ENCODE results near the gene NEURL1.

NEURL1 gene

GRCh38 chr10:103504181-103504783, 10.8 kb downstream of the NEURL1 start:
- Histone ChIP-seq H3K27ac (no peak overlapping the region), H3K9me3 (no peaks in the 10 kb centered on the region), H3K4me1 (no peaks in the 10 kb centered on the region), H3K36me3 (no peaks in the 10 kb centered on the region), H3K4me3 (no peak overlapping the region), H3K27me3 (peaks cover 0 to 59% of the 10 kb centered on the region in 2 donors)
- DNase-seq = no peak
- intact Hi-C loops (cut with DNase I; ENCODE audit: low total_unique reads) = no loop called here
- TF ChIP-seq CTCF (IDR thresholded peaks at IDR 0.05) = no peak

GRCh38 chr10:103506061-103506460, 12.6 kb downstream of the NEURL1 start:
- H3K9me3 ChIP-seq = no peaks in the 10 kb centered on the region
- H3K36me3 ChIP-seq = no peaks in the 10 kb centered on the region
- no peak for TF ChIP-seq CTCF (IDR thresholded peaks at IDR 0.05)
- peaks cover 0 to 46% of the 10 kb centered on the region in 2 donors for H3K27me3 ChIP-seq
- no peak overlapping the region for H3K27ac ChIP-seq
- DNase-seq = no peak
- no peaks in the 10 kb centered on the region for H3K4me1 ChIP-seq
- no peak overlapping the region for H3K4me3 ChIP-seq
- intact Hi-C loops (cut with DNase I; ENCODE audit: low total_unique reads) = no loop called here

- Histone ChIP-seq H3K4me3 (no peak overlapping the region), H3K36me3 (no peaks in the 10 kb centered on the region), H3K27me3 (peaks cover 0 to 38% of the 10 kb centered on the region in 2 donors), H3K4me1 (no peaks in the 10 kb centered on the region), H3K27ac (no peak overlapping the region), H3K9me3 (no peaks in the 10 kb centered on the region)
- no peak for TF ChIP-seq CTCF (IDR thresholded peaks at IDR 0.05)
- intact Hi-C loops (cut with DNase I; ENCODE audit: low total_unique reads) = no loop called here
- no peak for DNase-seq
Measured at GRCh38 chr10:103507235-103508191, 14.0 kb downstream of the NEURL1 start.

- no peak for TF ChIP-seq CTCF (IDR thresholded peaks at IDR 0.05)
Measured at GRCh38 chr10:103510046-103510685, 16.7 kb downstream of the NEURL1 start.

GRCh38 chr10:103510791-103511752, 17.6 kb downstream of the NEURL1 start:
- Histone ChIP-seq H3K27me3 (peaks cover 0 to 22% of the 10 kb centered on the region in 2 donors), H3K9me3 (no peaks in the 10 kb centered on the region), H3K27ac (no peak overlapping the region), H3K4me1 (no peaks in the 10 kb centered on the region), H3K36me3 (no peaks in the 10 kb centered on the region), H3K4me3 (no peak overlapping the region)
- intact Hi-C loops (cut with DNase I; ENCODE audit: low total_unique reads) = no loop called here
- no peak for TF ChIP-seq CTCF (IDR thresholded peaks at IDR 0.05)
- DNase-seq = no peak

More at GRCh38 chr10:103510046-103510685, 16.7 kb downstream of the NEURL1 start:
- H3K27ac ChIP-seq = no peak overlapping the region
- DNase-seq = no peak
- no peak overlapping the region for H3K4me3 ChIP-seq
- intact Hi-C loops (cut with DNase I; ENCODE audit: low total_unique reads) = no loop called here
- H3K27me3 ChIP-seq = peaks cover 0 to 28% of the 10 kb centered on the region in 2 donors
- H3K9me3 ChIP-seq = no peaks in the 10 kb centered on the region
- H3K36me3 ChIP-seq = no peaks in the 10 kb centered on the region
- no peaks in the 10 kb centered on the region for H3K4me1 ChIP-seq

All from tibial artery (tissue), 4 donors.